ENCODE data around the gene CYP26C1. TPM values are rescaled to one million over a fixed set of nuclear protein-coding genes. Genes with fewer than 3 reads are reported as not detected.

CYP26C1 gene
- total RNA-seq, 1 donor from 2014 or later = 0.27 TPM

GRCh38 chr10:93075369-93076221 lies 15.0 kb downstream of the CYP26C1 start:
- H3K27me3 ChIP-seq (ENCODE audit: low read depth) = peaks cover 66% of the 10 kb centered on the region

GRCh38 chr10:93076871-93077270 lies 16.3 kb downstream of the CYP26C1 start:
- TF ChIP-seq CTCF (IDR thresholded peaks at IDR 0.05) = no peak
- Histone ChIP-seq H3K27me3 (ENCODE audit: low read depth) (peaks cover 62% of the 10 kb centered on the region), H3K9me3 (no peaks in the 10 kb centered on the region), H3K4me1 (peaks cover 37% of the 10 kb centered on the region), H3K36me3 (no peaks in the 10 kb centered on the region), H3K27ac (no peak overlapping the region), H3K4me3 (no peak overlapping the region)
- intact Hi-C loops (cut with DNase I) = no loop called here
- DNase-seq = no peak
- no peak for ATAC-seq

More at GRCh38 chr10:93075369-93076221, 15.0 kb downstream of the CYP26C1 start:
- no peak for ATAC-seq
- Histone ChIP-seq H3K36me3 (no peaks in the 10 kb centered on the region), H3K27ac (no peak overlapping the region), H3K9me3 (no peaks in the 10 kb centered on the region), H3K4me1 (peaks cover 41% of the 10 kb centered on the region), H3K4me3 (no peak overlapping the region)
- no peak for TF ChIP-seq CTCF (IDR thresholded peaks at IDR 0.05)
- DNase-seq = no peak
- intact Hi-C loops (cut with DNase I) = no loop called here

- H3K9me3 ChIP-seq = no peaks in the 10 kb centered on the region
- no peak for DNase-seq
- no peak for ATAC-seq
- H3K36me3 ChIP-seq = no peaks in the 10 kb centered on the region
- H3K27me3 ChIP-seq (ENCODE audit: low read depth) = peaks cover 52% of the 10 kb centered on the region
- no peak overlapping the region for H3K27ac ChIP-seq
- no peak overlapping the region for H3K4me3 ChIP-seq
- H3K4me1 ChIP-seq = peaks cover 27% of the 10 kb centered on the region
- TF ChIP-seq CTCF (IDR thresholded peaks at IDR 0.05) = no peak
- intact Hi-C loops (cut with DNase I) = no loop called here
Observed at GRCh38 chr10:93077860-93078337, 17.3 kb downstream of the CYP26C1 start.

GRCh38 chr10:93079663-93080349 lies 19.2 kb downstream of the CYP26C1 start:
- DNase-seq = no peak
- no peaks in the 10 kb centered on the region for H3K9me3 ChIP-seq
- H3K4me3 ChIP-seq = no peak overlapping the region
- intact Hi-C loops (cut with DNase I) = no loop called here
- H3K36me3 ChIP-seq = no peaks in the 10 kb centered on the region
- H3K27me3 ChIP-seq (ENCODE audit: low read depth) = peaks cover 33% of the 10 kb centered on the region
- H3K4me1 ChIP-seq = peaks cover 8% of the 10 kb centered on the region
- no peak for ATAC-seq
- H3K27ac ChIP-seq = no peak overlapping the region
- no peak for TF ChIP-seq CTCF (IDR thresholded peaks at IDR 0.05)

- ATAC-seq (peak; percentile 84 to 85), DNase-seq (peak; percentile 60)
- peak; percentile 83 for TF ChIP-seq CTCF (IDR thresholded peaks at IDR 0.05)
- H3K4me1 ChIP-seq = peaks cover 5% of the 10 kb centered on the region
- H3K36me3 ChIP-seq = no peaks in the 10 kb centered on the region
- intact Hi-C loops (cut with DNase I) = no loop called here
- no peaks in the 10 kb centered on the region for H3K9me3 ChIP-seq
- no peak overlapping the region for H3K27ac ChIP-seq
- peaks cover 26% of the 10 kb centered on the region for H3K27me3 ChIP-seq (ENCODE audit: low read depth)
- no peak overlapping the region for H3K4me3 ChIP-seq
Observed at GRCh38 chr10:93080350-93081046, 19.9 kb downstream of the CYP26C1 start.

Measured in lower lobe of right lung (tissue), 2 donors.